H1 (cell line): ENCODE measurements around the gene PAX5. TPM values are rescaled to one million over a fixed set of nuclear protein-coding genes. Genes with fewer than 3 reads are reported as not detected.

Experiments used
- CTCF ChIA-PET: fragments of 300-600 bp; sonication (Branson Sonifier 250); formaldehyde crosslinking; loops from one replicate; lab custom pipeline; 2021; ENCODE audit not compliant: partially characterized antibody; lab: Charles Lee
- POLR2A ChIA-PET: fragments of 300-600 bp; sonication (Branson Sonifier 250); formaldehyde crosslinking; loops from one replicate; lab custom pipeline; 2021; ENCODE audit warnings: inconsistent platforms; ENCODE audit not compliant: partially characterized antibody; lab: Charles Lee
- DNase-seq, 2 experiments: peaks; one replicate each; pipeline versions ENCODE4 v3.0.0 to v3.0.0-alpha.2; 2010 to 2022; ENCODE audit warnings: low spot score in 2 of 2, low read depth in 1 of 2, mixed read lengths in 1 of 2
- FAIRE-seq: peaks from 2 replicates; lab custom pipeline; 2011; peaks lifted over from hg19 to GRCh38; lab: Jason Lieb, UNC
- H2AFZ ChIP-seq: 2 replicates; pipeline ENCODE4 v1.8.1; 2012; ENCODE audit warnings: low read length, inconsistent platforms
- H2AK5ac ChIP-seq: 2 replicates; pipeline ENCODE4 v1.6.1; 2013; ENCODE audit warnings: low read depth, low read length
- H2BK120ac ChIP-seq: replicated peaks from 2 replicates; pipeline ENCODE3; 2013; ENCODE audit warnings: low read depth, low read length, inconsistent platforms
- H2BK12ac ChIP-seq: 2 replicates; pipeline ENCODE4 v1.6.1; 2013; ENCODE audit warnings: low read depth, low read length
- H2BK15ac ChIP-seq: 2 replicates; pipeline ENCODE4 v1.6.1; 2013; ENCODE audit warnings: low read length
- H2BK20ac ChIP-seq: 2 replicates; pipeline ENCODE4 v1.6.1; 2013; ENCODE audit warnings: low read length
- H2BK5ac ChIP-seq: 2 replicates; pipeline ENCODE4 v1.6.1; 2013; ENCODE audit warnings: low read depth, low read length
- H3K14ac ChIP-seq: 2 replicates; pipeline ENCODE4 v1.6.1; 2013; ENCODE audit warnings: inconsistent platforms; ENCODE audit not compliant: insufficient read length
- H3K18ac ChIP-seq: 2 replicates; pipeline ENCODE4 v1.6.1; 2013; ENCODE audit warnings: low read length; ENCODE audit errors: extremely low read depth
- H3K23ac ChIP-seq: 2 replicates; pipeline ENCODE4 v1.6.1; 2013; ENCODE audit warnings: inconsistent platforms; ENCODE audit not compliant: insufficient read length
- H3K23me2 ChIP-seq: 2 replicates; pipeline ENCODE4 v1.6.1; 2013; ENCODE audit warnings: low read depth, low read length
- H3K27ac ChIP-seq: 2 replicates; pipeline ENCODE4 v1.6.1; 2011; ENCODE audit warnings: low read depth, low read length, inconsistent platforms
- H3K27me3 ChIP-seq, 4 experiments: replicated peaks in 1 of 4; 1 replicate in 1 of 4; 2 replicates in 3 of 4; pipeline versions ENCODE4 v1.6.1 to v1.8.1; 2011 to 2013; ENCODE audit warnings: low read length in 3 of 4, mild to moderate bottlenecking in 3 of 4, inconsistent platforms in 2 of 4, mixed read lengths in 2 of 4, moderate library complexity in 1 of 4; ENCODE audit not compliant: control insufficient read depth in 3 of 4, insufficient read depth in 3 of 4; ENCODE audit errors: extremely low read depth in 1 of 4
- H3K36me3 ChIP-seq, 4 experiments: 2 replicates each; pipeline versions ENCODE4 v1.6.1 to v1.8.1; 2011 to 2013; ENCODE audit warnings: mild to moderate bottlenecking in 4 of 4, low read length in 3 of 4, moderate library complexity in 2 of 4, control low read depth in 1 of 4, inconsistent platforms in 1 of 4; ENCODE audit not compliant: insufficient read depth in 4 of 4, control insufficient read depth in 2 of 4
- H3K4ac ChIP-seq: replicated peaks from 2 replicates; pipeline ENCODE3; 2013; ENCODE audit warnings: low read length, low read depth, mixed read lengths, inconsistent platforms; ENCODE audit not compliant: insufficient read length
- H3K4me1 ChIP-seq, 4 experiments: replicated peaks in 1 of 4; 1 replicate in 1 of 4; 2 replicates in 3 of 4; pipeline versions ENCODE4 v1.6.1 to v1.8.1; 2011 to 2013; ENCODE audit warnings: low read length in 3 of 4, inconsistent platforms in 2 of 4, mixed read lengths in 1 of 4; ENCODE audit not compliant: insufficient read depth in 4 of 4, control insufficient read depth in 3 of 4
- H3K4me2 ChIP-seq, 2 experiments: 2 replicates each; pipeline versions ENCODE4 v1.6.1 to v1.8.1; 2011 to 2013; ENCODE audit warnings: low read depth in 2 of 2, low read length in 2 of 2, control low read depth in 1 of 2, inconsistent platforms in 1 of 2, mild to moderate bottlenecking in 1 of 2; ENCODE audit not compliant: insufficient read depth in 1 of 2
- H3K4me3 ChIP-seq, 4 experiments: fragments of 200-600, 300-600 bp in 1 of 4; sonication (generic), shearing (Covaris generic), sonication (Bioruptor Twin) in 1 of 4; 2 replicates each; pipeline versions ENCODE4 v1.5.1 to v1.8.1; 2011 to 2016; ENCODE audit warnings: low read length in 4 of 4, low read depth in 3 of 4, control low read depth in 2 of 4, inconsistent platforms in 2 of 4, mild to moderate bottlenecking in 2 of 4, mixed read lengths in 1 of 4, moderate library complexity in 1 of 4; ENCODE audit not compliant: insufficient read depth in 2 of 4; ENCODE audit errors: extremely low read depth in 1 of 4
- H3K56ac ChIP-seq: replicated peaks from 2 replicates; pipeline ENCODE3; 2013; ENCODE audit warnings: low read depth, mild to moderate bottlenecking, mixed read lengths, low read length, inconsistent platforms; ENCODE audit not compliant: insufficient read length
- H3K79me1 ChIP-seq: 2 replicates; pipeline ENCODE4 v1.6.1; 2013; ENCODE audit warnings: low read depth, low read length, control low read depth
- H3K79me2 ChIP-seq, 2 experiments: 2 replicates each; pipeline versions ENCODE4 v1.6.1 to v1.8.1; 2012 to 2013; ENCODE audit warnings: low read length in 2 of 2, mild to moderate bottlenecking in 2 of 2, inconsistent platforms in 1 of 2; ENCODE audit not compliant: insufficient read depth in 2 of 2, control insufficient read depth in 1 of 2
- H3K9ac ChIP-seq, 4 experiments: replicated peaks in 1 of 4; 1 replicate in 1 of 4; 2 replicates in 3 of 4; pipeline versions ENCODE4 v1.6.1 to v1.8.1; 2011 to 2013; ENCODE audit warnings: low read depth in 3 of 4, low read length in 3 of 4, control low read depth in 2 of 4, mild to moderate bottlenecking in 2 of 4, moderate library complexity in 2 of 4, inconsistent platforms in 1 of 4; ENCODE audit errors: extremely low read depth in 1 of 4
- H3K9me3 ChIP-seq, 2 experiments: 2 replicates each; pipeline versions ENCODE4 v1.6.1 to v1.8.1; 2012 to 2013; ENCODE audit warnings: mild to moderate bottlenecking in 2 of 2, moderate library complexity in 2 of 2, control low read depth in 1 of 2, inconsistent platforms in 1 of 2, low read depth in 1 of 2, low read length in 1 of 2, mixed read lengths in 1 of 2; ENCODE audit not compliant: insufficient read depth in 2 of 2
- H4K20me1 ChIP-seq, 2 experiments: replicated peaks in 1 of 2; 2 replicates each; pipeline versions ENCODE3 to v1.8.1; 2011 to 2013; ENCODE audit warnings: inconsistent platforms in 2 of 2, low read length in 2 of 2, mild to moderate bottlenecking in 1 of 2; ENCODE audit not compliant: insufficient read depth in 2 of 2, control insufficient read depth in 1 of 2
- H4K5ac ChIP-seq: 2 replicates; pipeline ENCODE4 v1.6.1; 2013; ENCODE audit warnings: low read length, low read depth, mixed read lengths, inconsistent platforms; ENCODE audit not compliant: insufficient read length
- H4K8ac ChIP-seq: 2 replicates; pipeline ENCODE4 v1.8.0; 2013; ENCODE audit warnings: mild to moderate bottlenecking, moderate library complexity, low read length, inconsistent platforms; ENCODE audit not compliant: insufficient read depth; ENCODE audit errors: extremely low read depth
- H4K91ac ChIP-seq: replicated peaks from 2 replicates; pipeline ENCODE3; 2013; ENCODE audit warnings: low read length, mixed read lengths, inconsistent platforms; ENCODE audit not compliant: insufficient read length
- CBX5 ChIP-seq: fragments of 300-800, 300-1000 bp; sonication (generic); IDR thresholded peaks from 2 replicates; pipeline ENCODE4 v1.7.1; 2016; ENCODE audit warnings: antibody characterized with exemption, low read length, low read depth
- CEBPB ChIP-seq: IDR thresholded peaks from 2 replicates; pipeline ENCODE4 v1.6.1; 2012; ENCODE audit warnings: low read depth, low read length
- E2F6 ChIP-seq: IDR thresholded peaks from 2 replicates; pipeline ENCODE4 v1.6.1; 2012; ENCODE audit warnings: inconsistent platforms
- EP300 ChIP-seq, 2 experiments: IDR thresholded peaks; 1 replicate in 1 of 2; 2 replicates in 1 of 2; pipeline ENCODE4 v1.6.1; 2011 to 2012; ENCODE audit warnings: low read depth in 2 of 2, low read length in 2 of 2, mild to moderate bottlenecking in 2 of 2, borderline replicate concordance in 1 of 2, inconsistent platforms in 1 of 2, moderate library complexity in 1 of 2
- NRF1 ChIP-seq: IDR thresholded peaks from 2 replicates; pipeline ENCODE4 v1.6.1; 2011; ENCODE audit warnings: mild to moderate bottlenecking, low read depth, low read length, improper control_type of control experiment
- RBBP5 ChIP-seq: IDR thresholded peaks from 2 replicates; pipeline ENCODE4 v1.7.1; 2012; ENCODE audit warnings: low read depth, mild to moderate bottlenecking, inconsistent platforms, low read length, moderate library complexity, borderline replicate concordance
- TEAD4 ChIP-seq: IDR thresholded peaks from 2 replicates; pipeline ENCODE4 v1.6.1; 2012; ENCODE audit warnings: low read depth, low read length, inconsistent platforms, mixed read lengths
- YY1 ChIP-seq: IDR thresholded peaks from 2 replicates; pipeline ENCODE4 v1.6.1; 2011; ENCODE audit warnings: low read depth, mild to moderate bottlenecking, low read length
- WGBS, 2 experiments: shearing (Covaris generic) in 1 of 2; methylation state at CpG; one replicate each; pipeline versions ENCODE4 v1.1.6 to v1.1.7; 2013 to 2015; ENCODE audit warnings: low lambda C conversion rate in 2 of 2, mixed read lengths in 2 of 2, inconsistent platforms in 1 of 2, low coverage in 1 of 2, missing lambda C conversion rate in 1 of 2; ENCODE audit not compliant: insufficient replicate concordance in 2 of 2, insufficient coverage in 1 of 2, insufficient read length in 1 of 2; ENCODE audit errors: extremely low coverage in 1 of 2, missing lambda C conversion rate in 1 of 2; 5-methylcytosine and 5-hydroxymethylcytosine counted together
- polyA plus RNA-seq, 7 experiments: library from polyadenylated mRNA; depleted of rRNA in 3 of 7; stranded (reverse) in 5 of 7; unstranded in 2 of 7; fragments of >200 nt in 5 of 7; fragments of 200-250 nt in 2 of 7; gene quantifications; 1 replicate in 5 of 7; 2 replicates in 1 of 7; 4 replicates in 1 of 7; pipeline versions ENCODE4 v1.2.1 to v1.2.3, GENCODE V29; 2011 to 2013; ENCODE audit warnings: missing spikeins in 2 of 7, mixed read lengths in 2 of 7
- total RNA-seq: library from RNA; stranded (reverse); fragmentation: NEBNext Ultra II Directional; extraction: Animal tissue kit (Norgen Biotek cat#: 25700); gene quantifications from 2 replicates; pipeline ENCODE4 v1.2.1, GENCODE V29; 2021

PAX5 gene
- total and polyA plus RNA-seq, 2 of the 8 experiments (the other 6 are each of a cell fraction or from before 2014, with no cell fraction given), result 0.29 to 0.43 TPM

GRCh38 chr9:36870960-36871359, 163.1 kb downstream of the PAX5 start:
- POLR2A ChIA-PET, result interaction anchor here (1.1 kb wide), 1 partner anchor 17 kb away, joined by 3 read pairs; no protein-coding TSS in a partner anchor
- peaks cover 0 to 8% (median under 1%) of the 10 kb centered on the region in 4 experiments; a peak in 3 of 7 replicates for H3K27me3 ChIP-seq
- peaks cover 0 to 3% of the 10 kb centered on the region in 2 experiments for H4K20me1 ChIP-seq
- TF ChIP-seq NRF1, result no peak
- no peak for TF ChIP-seq E2F6
- no peak for TF ChIP-seq CBX5
- TF ChIP-seq CEBPB, result no peak
- TF ChIP-seq RBBP5, result no peak
- no peak for TF ChIP-seq YY1
- no peak for TF ChIP-seq TEAD4
- TF ChIP-seq EP300 (IDR thresholded peaks at IDR 0.05; ENCODE audit: borderline replicate concordance in 1 of 2, low read depth in 2 of 2, low read length in 2 of 2), result no peak
- H2AFZ ChIP-seq, result no peak overlapping the region
- H4K91ac ChIP-seq, result no peak overlapping the region
- peaks cover 0 to 4% of the 10 kb centered on the region in 2 experiments; a peak in 2 of 4 replicates for H3K9me3 ChIP-seq
- no peak overlapping the region for H3K18ac ChIP-seq
- H3K23ac ChIP-seq, result no peak overlapping the region
- H2BK12ac ChIP-seq, result 0 out of 2 replicates have a peak overlapping the region, but pooled peaks have one; percentile 27
- no peak overlapping the region for H3K4me2 ChIP-seq
- no peak overlapping the region for H4K5ac ChIP-seq
- no peak overlapping the region for H3K14ac ChIP-seq
- no peak overlapping the region for H2BK120ac ChIP-seq
- H4K8ac ChIP-seq, result no peak overlapping the region
- H3K4ac ChIP-seq, result no peak overlapping the region
- H3K4me3 ChIP-seq, result no peak overlapping the region
- peaks cover 0 to 2% (median 0%) of the 10 kb centered on the region in 4 experiments; a peak in 1 of 7 replicates for H3K4me1 ChIP-seq
- H2BK15ac ChIP-seq, result no peak overlapping the region
- H3K79me1 ChIP-seq, result no peaks in the 10 kb centered on the region
- no peak overlapping the region for H3K56ac ChIP-seq
- no peaks in the 10 kb centered on the region for H3K36me3 ChIP-seq
- H2BK20ac ChIP-seq, result no peak overlapping the region
- CTCF ChIA-PET, result interaction anchor here (0.6 to 27.2 kb wide), 8 partner anchors 9 to 1378 kb away, joined by 3 to 657 read pairs (median 47); no protein-coding TSS in a partner anchor
- H2AK5ac ChIP-seq, result no peak overlapping the region
- H3K27ac ChIP-seq, result no peak overlapping the region
- WGBS, 2 experiments, result 73% methylated on average over 7 of the region's 7 CpGs; no CpG with 5 or more reads in 1 of the 2 experiments
- peaks cover 3% of the 10 kb centered on the region; the same call in 1 of the 2 replicates for H3K23me2 ChIP-seq
- DNase-seq (no peak), FAIRE-seq (no peak)
- H2BK5ac ChIP-seq, result no peak overlapping the region
- no peaks in the 10 kb centered on the region for H3K79me2 ChIP-seq
- no peak overlapping the region for H3K9ac ChIP-seq
